Vagina (tissue), 2 donors: ENCODE results near the gene CIAPIN1.

Experiments
- POLR2AphosphoS5 ChIP-seq, 2 donors: sonication (generic); formaldehyde crosslinking; IDR thresholded peaks; one replicate each; pipeline ENCODE4 v1.9.0; 2017; ENCODE audit warnings: antibody characterized with exemption in 2 of 2, mild to moderate bottlenecking in 2 of 2, low read depth in 1 of 2; ENCODE audit not compliant: insufficient read depth in 1 of 2
- TF ChIP-seq, protein P1 (sequence below), 3 experiments: fragments of 450-650 bp in 2 of 3; fragments of 200-600 bp in 1 of 3; sonication (generic) in 1 of 3; IDR thresholded peaks; one replicate each; pipeline ENCODE4 v1.5.1; 2017 to 2019; ENCODE audit warnings: antibody characterized with exemption in 3 of 3, mild to moderate bottlenecking in 2 of 3, moderate library complexity in 2 of 3

DNA sequence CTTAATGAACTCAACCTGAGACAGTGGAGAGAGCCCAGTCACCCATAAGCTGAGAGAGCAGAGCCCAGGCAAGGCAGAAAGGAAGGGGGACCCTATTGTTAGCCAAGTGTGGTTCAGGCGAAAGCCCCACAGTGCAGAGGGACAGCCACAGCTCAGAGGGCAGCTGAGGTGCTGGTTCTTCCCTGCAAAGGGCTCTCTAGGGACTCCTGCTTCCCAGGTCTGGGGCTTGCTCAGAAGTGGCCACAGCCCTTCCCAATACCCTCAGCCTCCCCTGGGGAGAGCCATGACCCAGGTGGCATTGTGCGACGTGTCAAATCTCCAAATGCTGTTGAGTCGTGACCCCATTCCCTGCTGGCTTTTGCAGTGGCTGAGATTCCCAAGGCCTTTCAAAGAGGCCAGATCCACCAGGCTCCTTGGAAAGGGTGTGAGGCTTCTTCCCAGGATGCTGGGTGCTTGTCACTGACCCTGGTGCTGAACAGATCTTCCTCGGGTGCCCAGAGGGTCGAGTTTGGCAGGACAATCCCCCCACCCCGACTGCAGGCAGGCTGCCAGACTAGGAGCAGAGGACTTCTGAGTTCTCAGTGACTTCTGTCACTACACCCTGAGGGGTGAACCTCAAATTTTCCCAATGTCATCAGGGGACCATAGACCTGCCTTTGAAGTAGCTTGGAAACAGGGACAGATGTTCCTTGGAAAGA, 45.1 kb downstream of the CIAPIN1 start:
- TF ChIP-seq, protein P1, sequence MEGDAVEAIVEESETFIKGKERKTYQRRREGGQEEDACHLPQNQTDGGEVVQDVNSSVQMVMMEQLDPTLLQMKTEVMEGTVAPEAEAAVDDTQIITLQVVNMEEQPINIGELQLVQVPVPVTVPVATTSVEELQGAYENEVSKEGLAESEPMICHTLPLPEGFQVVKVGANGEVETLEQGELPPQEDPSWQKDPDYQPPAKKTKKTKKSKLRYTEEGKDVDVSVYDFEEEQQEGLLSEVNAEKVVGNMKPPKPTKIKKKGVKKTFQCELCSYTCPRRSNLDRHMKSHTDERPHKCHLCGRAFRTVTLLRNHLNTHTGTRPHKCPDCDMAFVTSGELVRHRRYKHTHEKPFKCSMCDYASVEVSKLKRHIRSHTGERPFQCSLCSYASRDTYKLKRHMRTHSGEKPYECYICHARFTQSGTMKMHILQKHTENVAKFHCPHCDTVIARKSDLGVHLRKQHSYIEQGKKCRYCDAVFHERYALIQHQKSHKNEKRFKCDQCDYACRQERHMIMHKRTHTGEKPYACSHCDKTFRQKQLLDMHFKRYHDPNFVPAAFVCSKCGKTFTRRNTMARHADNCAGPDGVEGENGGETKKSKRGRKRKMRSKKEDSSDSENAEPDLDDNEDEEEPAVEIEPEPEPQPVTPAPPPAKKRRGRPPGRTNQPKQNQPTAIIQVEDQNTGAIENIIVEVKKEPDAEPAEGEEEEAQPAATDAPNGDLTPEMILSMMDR (IDR thresholded peaks at IDR 0.05), result no peak
- no peak for TF ChIP-seq POLR2AphosphoS5 (IDR thresholded peaks at IDR 0.05; ENCODE audit: insufficient read depth in 1 of 2, low read depth in 1 of 2)
